Stimulated activated CD4-positive, alpha-beta T cell treated with anti-CD3 and anti-CD28 coated beads, Interleukin-12 subunit alpha, Interleukin-12 subunit beta, amount 100 ng/mL, for 48 hours (primary cell): ENCODE measurements around the gene KLHL8.
A peak's percentile ranks its signal among the peaks of the same experiment; 100 is the strongest.
"Not testable (repeated sequence)": the region's sequence is repeated elsewhere in the genome, so short reads cannot be mapped to it uniquely, and the experiment has no call there.

ENCODE experiments used
- DNase-seq, 3 donors: peaks; one replicate each; pipeline ENCODE4 v3.0.0-alpha.2; 2020; ENCODE audit warnings: low read depth in 2 of 3, low spot score in 1 of 3

The KLHL8 gene

DNA sequence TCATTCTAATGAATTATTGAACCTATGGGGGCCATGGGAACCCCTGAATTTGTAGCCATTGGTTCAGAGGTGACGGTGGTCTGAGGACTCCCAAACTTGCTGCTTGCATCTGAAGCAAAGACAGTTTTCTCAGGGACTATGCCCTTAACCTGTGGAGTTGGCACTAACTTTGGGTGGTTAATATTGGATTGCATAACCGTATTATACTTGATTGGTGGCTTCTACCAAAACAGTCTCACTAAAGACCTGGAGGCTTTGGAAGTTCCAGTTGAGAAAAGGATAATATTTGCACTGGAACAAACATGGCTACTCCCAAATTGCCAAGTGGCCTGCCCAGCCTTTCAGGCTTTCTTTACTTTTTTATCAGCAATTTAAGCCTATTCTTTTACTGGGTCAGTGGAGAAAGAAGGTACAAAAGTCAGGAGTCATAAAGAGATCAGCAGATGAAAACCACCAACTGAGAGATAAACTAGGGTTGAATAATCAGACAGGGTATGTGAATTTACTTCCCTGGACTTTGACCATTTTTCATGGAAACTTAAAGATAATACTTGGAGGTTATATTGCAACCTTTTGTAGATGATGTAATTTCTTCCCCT lies 7.9 kb upstream of the KLHL8 start:
- DNase-seq: no peak

GRCh38 chr4:87227751-87228151 lies 7.3 kb upstream of the KLHL8 start:
- DNase-seq: no peak

GRCh38 chr4:87225936-87226335 lies 5.5 kb upstream of the KLHL8 start:
- no peak for DNase-seq

GRCh38 chr4:87224141-87224923 lies 3.9 kb upstream of the KLHL8 start:
- DNase-seq: no peak

GRCh38 chr4:87219632-87220093 lies 755 bp downstream of the KLHL8 start:
- peak in 1 of 3 donors; percentile 31 for DNase-seq

DNA sequence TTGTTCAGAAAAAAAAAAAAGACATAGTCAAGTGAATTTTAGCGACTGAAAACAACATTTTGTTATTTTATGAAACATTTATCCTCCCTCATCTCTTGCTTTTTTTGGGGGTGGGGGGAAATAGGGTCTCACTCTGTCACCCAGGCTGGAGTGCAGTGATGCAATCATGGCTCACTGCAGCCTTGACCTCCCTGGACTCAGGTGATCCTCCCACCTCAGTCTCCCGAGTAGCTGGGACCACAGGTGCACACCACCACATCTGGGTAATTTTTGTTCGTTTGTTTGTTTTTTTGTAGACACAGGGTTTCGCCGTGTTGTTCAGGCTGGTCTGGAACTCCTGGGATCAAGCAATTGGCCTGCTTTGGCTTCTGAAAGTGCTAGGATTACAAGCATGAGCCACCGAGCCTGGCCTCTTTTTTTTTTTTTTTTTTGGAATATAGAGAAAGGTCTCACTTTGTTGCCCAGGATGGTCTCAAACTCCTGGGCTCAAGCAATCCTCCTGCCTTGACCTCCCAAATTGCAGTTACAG lies 3.1 kb downstream of the KLHL8 start:
- not testable (repeated sequence) for DNase-seq

DNA sequence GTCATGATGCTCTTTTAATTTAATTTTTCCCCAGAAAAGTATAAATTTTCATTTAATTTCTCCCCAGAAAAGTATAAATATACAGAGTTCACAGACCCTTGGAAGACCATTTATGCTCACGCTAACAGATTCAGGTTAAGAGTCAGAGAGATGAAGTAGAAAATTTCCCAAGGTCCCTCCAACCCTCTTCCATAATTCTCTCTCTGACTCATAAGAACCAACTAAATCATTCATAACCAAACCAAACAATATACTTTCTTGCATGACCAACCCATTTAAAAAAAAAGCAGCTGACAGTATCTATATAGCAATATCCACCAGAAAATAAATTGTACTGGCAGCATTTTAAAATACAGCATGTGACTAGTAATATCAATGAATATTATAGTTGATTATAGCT lies 3.9 kb downstream of the KLHL8 start:
- no peak for DNase-seq

GRCh38 chr4:87213421-87214075 lies 6.9 kb downstream of the KLHL8 start:
- no peak for DNase-seq

GRCh38 chr4:87211249-87211952 lies 9.0 kb downstream of the KLHL8 start:
- DNase-seq: no peak

DNA sequence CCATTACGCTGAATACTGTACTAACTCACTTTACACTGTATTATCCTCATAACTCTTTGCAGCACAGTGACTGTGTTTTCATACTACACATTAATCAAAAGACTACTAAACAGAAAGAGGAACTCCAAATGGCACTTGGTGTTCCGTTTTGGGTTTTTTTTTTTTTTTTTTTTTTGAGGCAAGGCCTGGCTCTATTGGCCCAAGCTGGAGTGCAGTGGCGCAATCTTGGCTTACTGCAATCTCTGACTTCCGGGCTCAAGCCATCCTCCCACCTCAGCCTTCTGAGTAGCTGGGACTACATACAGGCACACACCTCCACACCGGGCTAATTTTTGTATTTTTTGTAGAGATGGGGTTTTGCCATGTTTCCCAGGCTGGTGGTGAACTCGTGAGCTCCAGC lies 10.7 kb downstream of the KLHL8 start:
- peak in 1 of 3 donors; percentile 2 for DNase-seq

DNA sequence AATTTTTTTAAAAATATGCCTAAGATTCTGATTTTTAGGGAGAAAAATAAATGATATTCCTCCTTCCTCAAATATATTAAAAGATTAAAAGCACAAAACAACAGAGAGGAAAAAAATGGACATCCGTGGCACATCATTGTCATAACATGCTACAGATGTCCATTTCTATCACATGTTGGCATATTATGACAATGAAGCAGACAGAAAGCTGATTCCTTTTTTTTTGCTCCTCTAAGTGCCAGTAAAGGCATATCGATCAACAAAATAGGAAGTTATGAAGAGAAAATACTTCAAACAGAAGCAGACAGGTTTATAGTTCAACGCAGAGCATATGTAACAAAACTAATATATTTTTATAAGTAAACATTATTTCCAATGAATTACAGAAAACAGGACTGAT lies 11.2 kb downstream of the KLHL8 start:
- no peak for DNase-seq

DNA sequence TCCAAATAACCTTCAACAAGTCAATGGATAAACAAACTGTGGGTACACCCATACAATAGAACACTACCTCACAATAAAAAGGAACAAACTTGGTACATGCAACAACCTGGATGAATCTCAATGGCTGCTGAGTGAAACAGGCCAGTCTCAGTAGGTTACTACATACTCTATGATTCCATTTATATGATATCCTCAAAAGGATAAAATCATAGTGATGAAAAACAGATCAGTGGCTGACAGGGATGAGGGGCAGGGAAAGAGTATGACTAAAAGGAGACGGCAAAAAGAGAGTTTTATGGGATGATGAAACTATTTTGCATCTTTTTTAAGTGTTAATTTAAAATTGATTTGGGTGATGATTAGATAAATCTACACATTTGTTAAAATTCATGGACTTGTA lies 15.9 kb downstream of the KLHL8 start:
- DNase-seq: no peak

GRCh38 chr4:87196927-87197326 lies 23.5 kb downstream of the KLHL8 start:
- no peak for DNase-seq

GRCh38 chr4:87196146-87196545 lies 24.3 kb downstream of the KLHL8 start:
- DNase-seq: no peak

DNA sequence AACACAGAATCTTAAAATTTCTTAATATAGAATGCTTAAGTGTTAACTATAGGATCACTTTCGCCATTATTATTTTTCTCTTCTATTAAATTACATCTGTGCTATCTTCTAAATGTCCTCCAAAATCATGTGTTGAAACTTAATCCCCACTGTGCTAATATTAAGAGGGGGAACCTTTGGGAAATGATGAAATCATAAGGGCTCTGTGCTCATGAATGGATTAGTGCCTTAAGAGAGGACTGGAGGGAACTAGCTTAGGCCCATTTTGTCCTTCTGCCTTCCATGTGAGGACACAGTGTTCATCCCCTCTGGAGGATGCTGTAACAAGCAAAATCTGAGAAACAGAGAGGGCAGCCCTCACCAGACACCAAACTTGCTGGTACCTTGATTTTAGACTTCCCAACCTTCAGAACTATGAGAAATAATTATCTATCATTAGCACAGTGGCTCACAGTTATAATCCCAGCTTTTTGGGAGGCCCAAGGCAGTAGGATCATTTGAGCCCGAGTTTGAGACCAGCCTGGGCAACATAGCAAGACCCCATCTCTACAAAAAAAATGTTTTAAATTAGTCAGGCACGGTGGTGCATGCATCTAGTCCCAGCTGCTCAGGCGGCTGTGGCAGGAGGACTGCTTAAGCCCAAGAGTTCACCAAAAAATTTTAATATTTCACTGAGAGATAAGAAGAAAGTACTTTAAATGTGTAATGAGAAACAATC lies 26.3 kb downstream of the KLHL8 start:
- DNase-seq: no peak

DNA sequence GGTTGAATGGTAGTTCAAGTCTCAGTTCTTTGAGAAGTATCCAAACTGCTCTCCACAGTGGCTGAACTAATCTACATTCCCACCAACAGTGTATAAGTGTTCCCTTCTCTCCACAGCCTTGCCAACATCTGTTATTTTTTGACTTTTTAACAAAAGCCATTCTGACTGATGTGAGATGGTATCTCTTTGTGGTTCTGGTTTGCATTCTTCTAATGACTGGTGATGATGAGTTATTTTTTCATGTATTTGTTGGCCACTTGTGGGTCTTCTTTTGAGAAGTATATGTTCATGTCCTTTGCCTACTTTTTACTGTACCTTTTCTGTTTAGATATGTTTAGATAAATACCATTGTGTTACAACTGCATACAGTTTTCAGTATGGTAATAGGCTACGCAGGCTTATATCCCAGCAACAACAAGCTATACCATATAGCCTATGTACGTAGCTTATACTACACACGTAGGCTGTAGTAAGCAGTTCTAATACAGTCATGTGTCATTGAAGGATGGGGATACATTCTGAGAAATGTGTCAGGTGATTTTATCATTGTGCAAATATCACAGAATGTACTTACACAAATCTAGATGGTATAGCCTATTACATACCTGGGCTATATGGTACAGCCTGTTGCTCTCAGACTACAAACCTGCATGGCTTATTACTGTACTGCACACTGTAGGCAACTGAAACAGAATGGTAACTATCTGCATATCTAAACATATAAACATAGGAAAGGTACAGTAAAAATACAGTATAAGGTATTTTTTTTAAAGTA lies 28.1 kb downstream of the KLHL8 start:
- DNase-seq: no peak

- no peak for DNase-seq
Measured at GRCh38 chr4:87188932-87189331, 31.5 kb downstream of the KLHL8 start.

- DNase-seq: no peak
Measured at GRCh38 chr4:87188048-87188447, 32.4 kb downstream of the KLHL8 start.

- DNase-seq: no peak
Measured at GRCh38 chr4:87185146-87185870, 35.1 kb downstream of the KLHL8 start.
